Esophagus (tissue), 2 donors: ENCODE results near the gene SPAG4. TPM values are rescaled to one million over a fixed set of nuclear protein-coding genes. Genes with fewer than 3 reads are reported as not detected.

ENCODE experiments used
- H3K27ac ChIP-seq, 2 donors: one replicate each; pipeline ENCODE4 v1.5.1; 2013; ENCODE audit warnings: low read depth in 2 of 2, mild to moderate bottlenecking in 2 of 2, inconsistent platforms in 1 of 2, low read length in 1 of 2, moderate library complexity in 1 of 2
- H3K27me3 ChIP-seq, 2 donors: one replicate each; pipeline ENCODE4 v1.6.1; 2013; ENCODE audit warnings: low read length in 2 of 2, control low read depth in 1 of 2, mild to moderate bottlenecking in 1 of 2; ENCODE audit not compliant: insufficient read depth in 2 of 2, control insufficient read depth in 1 of 2
- H3K36me3 ChIP-seq, 2 donors: one replicate each; pipeline ENCODE4 v1.6.1; 2013; ENCODE audit warnings: low read length in 1 of 2; ENCODE audit not compliant: control insufficient read depth in 2 of 2, insufficient read depth in 2 of 2
- H3K4me1 ChIP-seq, 2 donors: one replicate each; pipeline ENCODE4 v1.6.1; 2013; ENCODE audit warnings: low read length in 1 of 2; ENCODE audit not compliant: control insufficient read depth in 2 of 2, insufficient read depth in 2 of 2
- H3K4me3 ChIP-seq, 2 donors: one replicate each; pipeline ENCODE4 v1.5.1; 2013; ENCODE audit warnings: low read length in 2 of 2, mild to moderate bottlenecking in 2 of 2, low read depth in 1 of 2, moderate library complexity in 1 of 2
- H3K9me3 ChIP-seq, 2 donors: one replicate each; pipeline ENCODE4 v1.6.1; 2013; ENCODE audit warnings: mild to moderate bottlenecking in 2 of 2, low read depth in 1 of 2, low read length in 1 of 2, moderate library complexity in 1 of 2; ENCODE audit not compliant: control insufficient read depth in 2 of 2, insufficient read depth in 1 of 2
- WGBS, 2 donors: extraction: QIAGEN DNeasy Blood & Tissue Kit; methylation state at CpG; one replicate each; pipeline ENCODE4 v1.1.7; 2013; 5-methylcytosine and 5-hydroxymethylcytosine counted together
- polyA plus RNA-seq, 2 donors: library from polyadenylated mRNA; stranded (reverse); fragments of 200-250 nt; gene quantifications; one replicate each; pipeline ENCODE4 v1.2.3, GENCODE V29; 2013
- donor health status: healthy with polysubstance abuse.
- donor health status: Bipolar disorder and iron deficiency.

The SPAG4 gene
- polyA plus RNA-seq, 2 donors: 1.6 to 3.8 TPM

DNA sequence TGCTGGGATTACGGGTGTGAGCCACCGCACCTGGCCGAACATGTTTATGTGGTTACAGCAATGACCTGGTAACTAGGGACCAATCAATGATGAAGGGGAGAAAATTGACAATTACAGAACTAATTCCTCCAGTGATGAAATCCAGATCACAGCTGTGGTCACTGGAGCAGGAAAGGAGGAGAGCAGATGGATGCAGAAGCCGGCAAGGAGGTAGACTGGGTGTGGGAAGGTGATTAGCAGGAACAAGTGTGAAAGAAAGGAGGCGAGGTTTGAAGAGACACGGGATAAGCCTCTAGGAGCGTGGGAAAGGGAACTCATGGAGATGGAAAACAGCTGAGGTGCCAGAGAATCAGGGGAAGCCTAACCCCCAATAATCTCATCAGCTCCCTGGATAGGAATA lies 17.2 kb upstream of the SPAG4 start:
- no peak overlapping the region for H3K27ac ChIP-seq
- 50 to 70% methylated on average over 7 of the region's 7 CpGs for WGBS, 2 donors
- H3K4me3 ChIP-seq: no peak overlapping the region
- H3K27me3 ChIP-seq: peaks cover 0 to 6% of the 10 kb centered on the region in 2 donors
- H3K4me1 ChIP-seq: peaks cover 6 to 16% of the 10 kb centered on the region in 2 donors
- no peaks in the 10 kb centered on the region for H3K9me3 ChIP-seq
- no peaks in the 10 kb centered on the region for H3K36me3 ChIP-seq

DNA sequence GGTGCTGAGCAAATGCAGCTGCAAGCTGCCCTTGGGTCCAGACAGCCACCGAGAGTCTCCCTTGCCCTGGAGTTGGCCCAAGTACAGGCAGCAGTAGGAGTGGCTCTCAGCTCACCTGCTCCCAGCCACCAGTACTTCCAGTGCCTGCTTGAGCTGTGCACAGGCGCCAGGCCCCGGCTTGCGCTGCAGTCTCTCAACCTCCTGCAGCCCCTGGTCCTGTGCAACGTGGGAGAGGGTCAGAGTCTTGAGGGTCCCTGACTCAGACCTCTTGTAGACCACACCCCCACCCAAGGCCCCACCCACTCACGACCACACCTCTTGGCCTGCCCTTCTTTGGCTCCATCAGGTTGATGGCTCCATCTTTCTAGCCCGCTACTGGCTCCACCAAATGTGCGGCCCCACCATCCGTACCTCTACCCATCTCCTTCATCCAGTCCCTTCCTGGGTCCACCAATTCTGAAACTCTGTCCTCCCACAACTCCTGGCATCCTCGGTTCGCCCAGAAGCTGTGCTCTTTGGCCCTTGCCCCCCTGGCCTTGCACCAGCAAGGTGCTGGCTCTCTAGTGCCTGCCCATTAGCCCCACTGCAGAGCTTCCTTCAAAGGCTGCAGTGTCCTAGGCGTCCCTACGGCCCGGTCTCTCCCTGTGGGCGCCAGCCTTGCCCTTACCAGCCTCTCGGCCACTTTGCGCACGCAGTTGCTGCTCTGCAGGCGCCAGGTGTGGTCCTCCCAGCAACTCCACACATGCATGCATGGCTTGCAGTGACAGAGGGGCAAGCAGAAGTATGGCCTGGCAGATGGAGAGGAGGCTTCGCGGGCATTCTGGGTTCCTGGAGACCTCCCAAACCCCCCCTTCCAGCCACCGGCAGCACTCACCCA lies 16.5 kb upstream of the SPAG4 start:
- H3K27me3 ChIP-seq: peaks cover 0 to 6% of the 10 kb centered on the region in 2 donors
- 82 to 84% methylated on average over 22 of the region's 22 CpGs for WGBS, 2 donors
- no peak overlapping the region for H3K4me3 ChIP-seq
- H3K27ac ChIP-seq: no peak overlapping the region
- H3K36me3 ChIP-seq: no peaks in the 10 kb centered on the region
- H3K9me3 ChIP-seq: no peaks in the 10 kb centered on the region
- peaks cover 6 to 16% of the 10 kb centered on the region in 2 donors for H3K4me1 ChIP-seq

DNA sequence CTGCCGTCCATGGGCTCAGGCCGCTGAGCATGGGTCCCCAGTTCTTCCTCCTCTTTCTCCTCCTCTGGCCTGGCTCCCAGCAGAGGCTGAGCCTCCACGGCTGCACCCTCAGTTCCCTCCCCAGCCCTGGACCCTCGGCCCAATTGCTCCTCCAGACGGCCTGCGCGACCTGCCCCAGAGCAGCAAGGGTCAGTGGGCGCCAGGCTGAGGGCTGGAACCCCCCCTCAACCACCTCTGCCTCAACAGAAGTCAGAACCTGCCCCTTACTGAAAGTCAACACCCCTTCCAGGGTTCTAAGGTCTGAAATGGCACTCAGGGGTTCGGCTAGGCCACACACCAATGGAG lies 15.9 kb upstream of the SPAG4 start:
- no peaks in the 10 kb centered on the region for H3K9me3 ChIP-seq
- no peak overlapping the region for H3K27ac ChIP-seq
- whole genome bisulfite sequencing, 2 donors: 93 to 95% methylated on average over 9 of the region's 9 CpGs
- peaks cover 0 to 6% of the 10 kb centered on the region in 2 donors for H3K27me3 ChIP-seq
- H3K4me1 ChIP-seq: peaks cover 6 to 16% of the 10 kb centered on the region in 2 donors
- no peak overlapping the region for H3K4me3 ChIP-seq
- no peaks in the 10 kb centered on the region for H3K36me3 ChIP-seq

DNA sequence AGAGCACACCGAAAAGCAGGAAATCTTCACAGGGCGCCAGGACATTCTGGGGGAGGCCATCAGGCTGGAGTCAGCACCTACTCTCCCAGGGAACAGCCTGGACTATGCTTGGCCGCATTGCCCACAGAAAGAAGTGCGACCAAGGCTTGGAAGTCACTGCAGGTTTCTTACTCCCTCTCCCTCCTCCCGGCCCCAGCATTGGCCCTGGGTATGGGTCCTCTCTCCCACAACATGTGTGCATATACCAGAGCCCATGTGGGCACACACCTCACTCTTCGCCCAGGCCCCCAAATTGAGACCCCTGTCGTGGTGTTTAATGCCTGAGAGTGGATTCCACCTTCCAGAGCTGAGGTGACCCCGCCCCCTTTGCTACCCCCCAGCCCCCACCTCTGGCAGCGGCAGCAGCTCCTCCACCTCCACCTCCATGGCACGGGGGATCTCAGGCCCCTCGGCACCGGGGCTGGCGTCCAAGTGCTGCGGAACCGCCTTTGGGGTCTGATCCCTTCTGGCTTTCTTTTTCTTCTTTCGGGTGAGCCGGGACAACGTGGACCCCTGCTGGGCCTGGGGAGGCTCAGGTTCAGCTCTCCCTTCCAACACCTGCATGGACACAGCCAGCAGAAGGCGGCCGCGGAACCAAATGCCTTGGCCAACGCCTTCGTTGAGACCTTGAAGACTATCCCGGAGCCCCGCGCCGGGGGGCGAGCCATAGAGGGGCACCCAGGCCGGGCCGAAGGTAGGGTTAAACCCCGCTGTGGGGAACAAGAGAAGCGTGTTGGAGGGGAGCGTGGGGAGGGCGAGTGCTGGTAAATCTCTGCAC lies 15.2 kb upstream of the SPAG4 start:
- Histone ChIP-seq H3K27me3 (peaks cover 0 to 6% of the 10 kb centered on the region in 2 donors), H3K4me3 (peak overlapping the region; percentile 12 to 32), H3K9me3 (no peaks in the 10 kb centered on the region), H3K4me1 (peaks cover 4 to 15% of the 10 kb centered on the region in 2 donors), H3K36me3 (no peaks in the 10 kb centered on the region), H3K27ac (no peak overlapping the region)
- WGBS, 2 donors: 32 to 33% methylated on average over 32 to 34 of the region's 34 CpGs

DNA sequence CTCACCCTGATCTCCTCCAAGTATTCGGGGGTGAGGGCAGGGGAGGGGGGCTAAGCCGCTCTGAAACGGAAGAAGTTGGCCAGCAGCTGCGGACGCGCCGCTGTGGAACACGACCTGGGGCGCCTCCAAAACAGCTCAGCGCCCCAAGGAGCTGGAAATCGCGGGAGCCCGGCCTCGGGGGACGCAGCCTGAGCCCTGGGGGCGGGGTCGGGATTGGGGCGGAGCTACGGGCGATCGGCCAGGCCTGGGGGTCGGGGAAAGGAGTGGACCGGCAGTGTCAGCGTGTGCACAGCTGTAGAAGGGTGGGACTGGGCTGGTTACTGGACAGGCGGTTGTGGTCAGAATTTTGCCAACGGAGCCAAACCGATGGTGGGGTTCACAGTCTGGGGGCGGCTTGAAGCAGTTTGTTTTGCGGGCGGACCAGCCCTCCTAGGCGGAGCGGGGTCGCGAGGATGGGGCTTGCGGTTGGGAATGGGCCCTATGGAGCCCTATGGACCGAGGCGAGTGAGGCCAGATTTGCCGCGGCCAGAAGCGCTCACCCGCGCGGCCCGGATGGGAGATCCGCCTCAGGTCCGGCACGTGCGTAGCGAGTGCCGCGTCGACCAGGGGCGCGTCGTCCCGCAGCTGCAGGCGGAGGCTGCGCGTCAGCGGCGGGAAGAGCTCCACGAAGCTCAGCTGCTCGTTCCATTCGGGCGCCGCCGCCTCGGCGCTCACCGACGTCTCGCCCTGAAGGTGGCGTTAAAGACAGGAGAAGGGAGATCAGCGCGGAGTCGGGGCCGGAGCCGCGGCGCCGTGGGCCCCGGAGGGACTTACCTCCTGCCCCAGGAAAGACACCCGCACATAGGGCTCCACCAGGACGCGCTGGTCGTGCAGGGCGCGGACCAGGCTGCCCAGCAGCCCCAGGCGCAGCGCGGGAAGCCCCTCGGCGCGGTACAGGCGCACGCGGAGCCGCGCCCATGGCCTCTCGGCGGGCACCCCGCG lies 14.3 kb upstream of the SPAG4 start:
- H3K36me3 ChIP-seq: no peaks in the 10 kb centered on the region

DNA sequence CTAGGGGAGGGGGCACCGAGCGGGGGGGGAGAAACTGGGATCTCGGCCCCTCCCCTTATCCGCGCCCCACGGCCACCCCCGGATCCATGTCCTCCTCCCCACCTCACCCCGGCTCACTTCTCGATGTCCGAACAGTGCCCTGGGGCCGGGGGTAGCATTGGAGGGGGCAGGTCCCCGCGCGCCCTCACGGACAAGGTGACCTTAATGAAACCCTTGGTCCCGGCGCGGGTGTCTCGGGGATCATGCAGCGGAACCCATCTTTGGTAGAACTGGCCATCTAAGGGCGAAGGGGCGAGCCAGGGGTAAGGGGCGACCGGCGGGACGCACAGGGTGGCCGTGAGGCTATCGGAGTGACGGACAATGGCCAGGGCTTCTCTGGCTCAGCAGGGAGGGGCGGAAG lies 13.6 kb upstream of the SPAG4 start:
- peaks cover 3 to 12% of the 10 kb centered on the region in 2 donors for H3K4me1 ChIP-seq
- peak overlapping the region; percentile 32 to 47 for H3K4me3 ChIP-seq
- H3K36me3 ChIP-seq: no peaks in the 10 kb centered on the region
- no peak overlapping the region for H3K27ac ChIP-seq
- peaks cover 0 to 6% of the 10 kb centered on the region in 2 donors for H3K27me3 ChIP-seq
- 31 to 32% methylated on average over 28 to 30 of the region's 30 CpGs for WGBS, 2 donors
- no peaks in the 10 kb centered on the region for H3K9me3 ChIP-seq

More for the DNA sequence above, 14.3 kb upstream of the SPAG4 start:
- Histone ChIP-seq H3K4me1 (peaks cover 3 to 12% of the 10 kb centered on the region in 2 donors), H3K27me3 (peaks cover 0 to 6% of the 10 kb centered on the region in 2 donors), H3K9me3 (no peaks in the 10 kb centered on the region), H3K27ac (no peak overlapping the region), H3K4me3 (peak overlapping the region; percentile 32 to 47)
- WGBS, 2 donors: 1% methylated on average over 80 to 103 of the region's 103 CpGs

DNA sequence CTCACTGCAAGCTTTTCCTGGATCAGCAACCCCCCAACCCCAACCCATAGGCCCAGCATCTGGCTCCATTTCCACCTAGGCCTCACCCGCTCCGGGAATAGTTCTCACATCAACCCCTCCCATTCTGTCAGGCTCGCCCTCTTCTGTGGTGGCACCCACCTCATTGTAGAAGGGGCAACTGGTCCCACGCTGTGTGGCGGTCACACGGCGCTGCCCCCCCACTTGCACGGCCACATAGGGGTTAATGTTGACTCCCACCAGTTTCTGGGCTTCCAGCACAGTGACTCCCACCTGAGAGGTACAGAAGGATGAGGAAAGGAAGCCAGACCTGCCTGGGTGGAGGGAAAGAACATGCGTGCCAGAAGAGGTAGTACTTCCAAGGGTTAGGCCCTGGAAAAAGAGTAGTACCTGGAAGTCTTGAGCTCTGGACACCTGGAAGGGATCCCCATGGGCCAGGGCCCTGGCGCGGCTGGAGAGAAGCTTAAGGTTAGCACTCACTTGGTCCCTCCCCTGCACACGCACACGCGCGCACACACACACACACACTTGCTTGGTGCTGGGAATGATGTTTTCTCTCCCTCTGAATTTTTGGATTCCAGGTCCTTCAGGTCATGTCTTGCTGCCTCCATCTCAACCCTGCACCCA lies 12.7 kb upstream of the SPAG4 start:
- Histone ChIP-seq H3K36me3 (no peaks in the 10 kb centered on the region), H3K9me3 (no peaks in the 10 kb centered on the region), H3K27ac (no peak overlapping the region), H3K27me3 (peaks cover 0 to 6% of the 10 kb centered on the region in 2 donors), H3K4me1 (peaks cover 3 to 18% of the 10 kb centered on the region in 2 donors), H3K4me3 (no peak overlapping the region)
- WGBS, 2 donors: 93% methylated on average over 15 of the region's 15 CpGs

DNA sequence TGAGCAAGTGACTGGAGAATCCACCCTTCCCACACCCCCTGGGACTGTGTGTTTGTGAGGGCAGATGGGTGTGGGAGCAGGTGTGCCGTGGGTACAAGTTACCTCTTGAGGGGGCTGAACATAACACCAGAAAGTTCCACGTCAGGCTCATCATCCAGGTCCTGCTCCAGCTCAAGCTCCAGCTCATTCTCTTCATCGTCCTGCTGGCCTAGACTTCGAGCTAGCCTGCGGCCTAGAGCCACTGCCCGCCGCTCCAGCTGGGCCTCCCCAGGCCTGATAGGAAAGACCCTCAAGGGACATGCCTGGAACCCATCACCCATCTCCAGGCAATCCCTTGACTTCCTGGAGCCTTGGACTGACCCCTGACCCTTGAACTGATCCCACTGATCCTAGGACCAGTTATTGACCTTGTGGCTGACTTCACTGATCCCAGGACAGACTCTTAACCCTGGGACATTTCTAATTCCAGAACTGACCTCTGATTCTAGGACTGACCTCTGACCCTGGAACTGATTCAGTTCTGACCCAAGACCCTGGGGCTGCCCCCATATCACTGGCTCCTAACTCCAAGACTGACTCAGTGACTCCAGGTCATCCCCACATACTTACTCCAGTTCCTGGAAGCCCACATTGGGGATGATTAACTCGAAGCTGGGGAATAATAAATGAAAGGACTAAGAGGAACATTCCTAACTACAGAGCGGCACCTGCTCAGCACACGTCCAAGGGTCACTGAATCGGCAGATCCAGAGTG lies 11.8 kb upstream of the SPAG4 start:
- no peaks in the 10 kb centered on the region for H3K9me3 ChIP-seq
- no peak overlapping the region for H3K4me3 ChIP-seq
- peaks cover 0 to 6% of the 10 kb centered on the region in 2 donors for H3K27me3 ChIP-seq
- no peak overlapping the region for H3K27ac ChIP-seq
- no peaks in the 10 kb centered on the region for H3K36me3 ChIP-seq
- peaks cover 1 to 18% of the 10 kb centered on the region in 2 donors for H3K4me1 ChIP-seq
- 87 to 90% methylated on average over 11 of the region's 11 CpGs for WGBS, 2 donors
